Endometrium (tissue), 2 donors: ENCODE results near the gene DQX1.
A peak's percentile ranks its signal among the peaks of the same experiment; 100 is the strongest.
"Not testable (repeated sequence)": the region's sequence is repeated elsewhere in the genome, so short reads cannot be mapped to it uniquely, and the experiment has no call there.

Source experiments
- FAIRE-seq: peaks from 2 replicates; lab custom pipeline; 2012; peaks lifted over from hg19 to GRCh38; lab: Jason Lieb, UNC
- donor health status: control.
- donor health status: control.

Gene DQX1

GRCh38 chr2:74496997-74497776 is 28.8 kb downstream of the DQX1 start:
- FAIRE-seq = no peak

- FAIRE-seq = no peak
Observed at GRCh38 chr2:74495440-74495839, 30.6 kb downstream of the DQX1 start.

- FAIRE-seq = no peak
Observed at GRCh38 chr2:74493546-74493945, 32.5 kb downstream of the DQX1 start.

GRCh38 chr2:74491648-74492544 is 34.1 kb downstream of the DQX1 start:
- no peak for FAIRE-seq

GRCh38 chr2:74489906-74490305 is 36.1 kb downstream of the DQX1 start:
- FAIRE-seq = no peak

- FAIRE-seq = no peak
Observed at GRCh38 chr2:74488643-74489481, 37.2 kb downstream of the DQX1 start.

GRCh38 chr2:74486141-74486540 is 39.9 kb downstream of the DQX1 start:
- no peak for FAIRE-seq

- FAIRE-seq = not testable (repeated sequence)
Observed at GRCh38 chr2:74483675-74484164, 42.3 kb downstream of the DQX1 start.

GRCh38 chr2:74482801-74483674 is 43.0 kb downstream of the DQX1 start, which contains the start of the genes CCDC142 and TTC31:
Gene CCDC142, minus strand, starts transcription at chr2:74482998. Its CDS starts 161 bp downstream, at chr2:74482837.
Gene TTC31, plus strand, starts transcription at chr2:74483081. Its CDS starts 15 bp downstream, at chr2:74483096.
- FAIRE-seq = peak; percentile 70

- no peak for FAIRE-seq
Observed at GRCh38 chr2:74481961-74482800, 43.9 kb downstream of the DQX1 start.

GRCh38 chr2:74481431-74481830 is 44.6 kb downstream of the DQX1 start:
- no peak for FAIRE-seq

GRCh38 chr2:74474899-74475298 is 51.1 kb downstream of the DQX1 start:
- no peak for FAIRE-seq

GRCh38 chr2:74474481-74474880 is 51.5 kb downstream of the DQX1 start:
- no peak for FAIRE-seq

GRCh38 chr2:74472945-74473258 is 53.1 kb downstream of the DQX1 start:
- no peak for FAIRE-seq

GRCh38 chr2:74472086-74472944 is 53.7 kb downstream of the DQX1 start, which contains the start of gene MRPL53:
Gene MRPL53, minus strand, starts transcription at chr2:74472680. Its CDS starts 20 bp downstream, at chr2:74472660.
- no peak for FAIRE-seq

- FAIRE-seq = no peak
Observed at GRCh38 chr2:74471332-74472065, 54.5 kb downstream of the DQX1 start.

- FAIRE-seq = not testable (repeated sequence)
Observed at GRCh38 chr2:74470742-74471141, 55.3 kb downstream of the DQX1 start.
